GM18907 (cell line): ENCODE results near the gene CLSTN1.

ENCODE experiments used
- ATAC-seq: cut with Tn5 transposase; IDR thresholded peaks from one replicate; pipeline ENCODE4 v1.9.1; 2021; ENCODE audit warnings: mild to moderate bottlenecking, moderate library complexity; ENCODE audit not compliant: unreplicated experiment

The CLSTN1 gene

DNA sequence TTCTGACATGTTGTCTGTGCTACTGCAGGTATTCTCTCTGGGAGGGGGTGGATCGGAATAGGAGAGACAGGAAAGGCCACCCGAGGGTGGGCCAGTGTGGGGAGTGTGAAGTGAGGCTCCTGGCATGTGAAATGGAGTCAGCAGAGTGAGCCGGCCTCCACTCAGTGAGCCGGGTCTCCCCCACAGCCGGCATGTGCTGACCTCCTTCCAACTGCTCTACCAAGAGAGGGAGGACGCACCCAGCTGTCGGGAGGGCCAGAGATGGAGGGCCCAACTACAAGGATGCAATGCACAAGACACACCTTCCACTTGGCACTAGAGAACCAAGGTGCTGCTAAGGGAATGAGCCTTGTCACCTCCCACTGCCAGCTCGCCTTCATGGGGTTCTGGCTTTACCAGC, 28.2 kb upstream of the CLSTN1 start:
- no peak for ATAC-seq

DNA sequence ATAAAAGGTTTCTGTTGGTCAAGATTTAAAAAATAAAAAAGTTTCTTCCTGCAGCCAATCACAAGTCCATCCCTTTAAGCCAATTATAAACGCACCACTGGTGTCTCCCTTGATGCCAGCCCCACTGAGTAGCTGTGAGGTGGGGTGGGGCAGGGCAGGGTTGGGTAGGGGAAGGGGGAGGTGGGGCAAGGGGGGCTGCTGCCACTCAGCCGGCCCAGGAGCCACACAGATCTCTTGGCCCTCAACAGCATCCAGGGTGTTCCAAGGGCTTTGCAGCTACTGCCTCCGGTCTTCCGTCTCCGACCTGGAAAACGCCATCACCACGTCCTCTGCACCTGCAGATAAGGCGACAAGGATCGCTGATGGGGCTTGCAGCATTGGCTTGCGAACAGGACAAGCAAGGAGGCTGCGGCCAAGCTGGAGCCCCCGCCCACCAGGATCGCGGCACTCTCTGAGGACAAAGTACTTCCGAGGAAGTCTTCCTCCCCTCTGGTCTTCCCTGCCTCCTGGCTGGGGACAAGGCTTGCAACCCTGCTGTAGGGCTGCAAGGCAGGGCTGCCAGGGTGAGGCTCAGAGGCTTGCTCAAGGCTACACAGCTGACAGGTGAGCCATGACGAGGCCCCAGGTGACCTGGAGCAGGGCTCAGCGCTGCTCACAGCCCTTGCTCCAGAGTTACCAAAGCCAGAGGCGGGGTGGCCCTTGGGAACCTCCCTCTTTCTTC, 26.8 kb upstream of the CLSTN1 start:
- ATAC-seq: no peak

DNA sequence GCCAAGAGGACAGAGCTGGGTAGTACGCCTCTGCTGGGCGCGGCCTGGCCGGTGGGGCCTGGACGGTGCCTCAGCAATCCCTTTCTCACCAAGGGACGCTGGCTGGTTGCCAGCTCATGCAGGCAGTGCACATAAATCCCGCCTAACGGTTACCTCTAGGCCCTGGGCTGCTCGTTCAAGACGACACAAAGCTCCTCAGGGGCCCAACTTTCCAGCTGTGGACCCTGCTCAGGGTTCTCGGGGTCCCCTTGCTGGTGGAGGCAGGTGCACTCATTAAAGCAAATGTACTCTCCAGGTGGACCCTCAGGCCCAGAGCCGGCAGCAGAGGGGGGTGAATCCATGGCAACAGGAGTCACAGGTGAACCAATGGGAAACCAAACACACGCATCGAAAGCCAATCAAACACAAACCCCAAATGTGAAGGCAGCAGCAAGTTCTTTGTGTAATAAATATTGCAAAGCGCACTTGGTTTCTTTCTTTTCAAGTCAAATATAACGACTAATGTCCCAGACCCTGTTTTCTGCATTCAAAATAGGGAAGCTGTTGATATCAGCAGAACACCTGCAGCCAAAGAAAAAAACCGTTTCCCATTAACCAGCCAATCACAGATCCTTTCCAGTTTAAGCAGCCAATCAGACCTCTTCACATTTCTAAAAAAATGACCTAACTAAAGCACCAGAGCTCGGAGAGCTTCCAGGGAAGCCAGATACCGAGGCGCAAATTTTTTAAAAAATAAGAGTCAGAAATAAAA, 26.1 kb upstream of the CLSTN1 start:
- ATAC-seq: no peak

DNA sequence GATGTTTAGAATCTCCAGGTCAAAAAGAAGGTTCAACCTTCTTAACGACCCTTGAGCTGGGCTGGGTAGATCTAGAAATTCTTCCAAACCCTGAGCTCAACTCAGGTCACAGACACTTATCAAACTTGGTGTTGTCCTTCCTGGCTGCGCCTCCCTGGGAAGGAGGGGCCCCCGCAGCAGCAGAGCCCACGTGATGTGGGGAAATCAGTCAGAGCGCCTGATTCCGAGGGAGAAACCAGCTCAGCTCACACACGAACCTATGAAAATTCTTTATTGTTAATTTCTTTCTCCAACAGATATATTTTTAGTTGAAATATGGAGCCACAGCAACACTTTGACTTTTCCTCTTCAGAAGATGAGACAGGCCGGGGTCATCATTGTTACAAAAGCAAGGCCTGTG, 24.3 kb upstream of the CLSTN1 start:
- ATAC-seq: no peak

DNA sequence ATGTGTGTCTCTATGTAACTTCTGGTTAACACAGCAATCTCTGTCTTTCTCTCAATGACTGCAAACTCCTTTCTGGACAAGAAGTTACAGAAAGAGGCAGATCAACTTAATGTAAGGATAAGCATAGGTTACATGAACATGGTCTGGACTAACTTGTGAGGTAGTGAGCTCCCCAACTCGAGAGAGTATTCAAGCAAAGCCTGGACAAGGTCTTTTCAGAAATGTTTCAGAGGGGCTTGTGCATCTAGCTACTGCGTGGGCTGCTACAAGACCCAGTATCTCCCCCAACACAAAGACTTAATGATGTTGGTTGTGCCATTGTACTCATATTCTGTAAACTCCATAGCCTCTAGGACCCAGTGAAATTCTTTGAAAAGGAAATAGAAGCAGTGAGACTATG, 23.5 kb upstream of the CLSTN1 start:
- ATAC-seq: no peak

DNA sequence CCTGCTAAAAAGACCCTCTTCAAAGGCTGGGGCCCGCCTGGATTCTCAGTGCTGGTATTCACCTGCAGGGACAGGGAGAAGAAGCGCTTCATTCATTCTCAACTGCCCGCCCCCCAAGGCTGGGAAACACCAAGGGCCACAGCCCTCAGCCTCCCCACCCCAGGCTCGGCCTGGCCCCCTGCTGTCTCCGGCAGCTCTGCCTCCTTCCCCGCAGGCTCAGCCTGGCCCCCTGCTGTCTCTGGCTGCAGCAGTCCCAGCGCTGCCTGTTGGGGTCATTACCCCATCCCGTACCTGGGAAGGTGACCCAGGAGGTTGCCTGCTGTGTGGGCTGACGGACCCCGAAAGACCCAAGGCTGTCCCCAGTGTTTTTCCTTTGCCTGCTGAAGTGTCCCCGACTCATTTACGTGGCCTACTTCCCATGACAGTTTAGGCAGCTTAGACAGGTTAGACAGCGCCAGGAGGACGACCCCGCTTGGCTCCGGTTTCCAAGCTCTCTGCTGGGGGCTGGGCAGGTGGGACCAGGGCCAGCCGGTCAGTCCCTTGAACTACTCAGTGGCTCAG, 22.9 kb upstream of the CLSTN1 start:
- no peak for ATAC-seq

DNA sequence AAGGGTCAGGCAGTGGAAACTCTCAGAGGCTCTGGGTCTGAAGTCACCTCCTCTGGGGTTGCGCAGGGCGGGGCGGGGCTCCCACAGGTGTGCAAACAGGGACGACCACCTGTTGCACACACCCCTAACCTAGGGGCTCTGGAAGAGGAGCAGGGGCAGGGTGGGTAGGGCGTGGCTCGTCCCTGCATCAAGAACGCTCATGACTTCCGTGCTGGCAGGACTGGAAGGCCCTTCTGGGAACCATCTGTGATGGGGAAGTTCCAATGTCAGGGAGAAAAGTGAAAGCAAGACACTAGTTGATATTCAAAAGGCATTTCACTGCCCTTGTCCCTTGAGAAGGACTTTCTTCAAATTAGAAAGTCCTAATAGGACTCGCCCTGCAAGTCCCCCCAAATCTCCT, 22.1 kb upstream of the CLSTN1 start:
- no peak for ATAC-seq

DNA sequence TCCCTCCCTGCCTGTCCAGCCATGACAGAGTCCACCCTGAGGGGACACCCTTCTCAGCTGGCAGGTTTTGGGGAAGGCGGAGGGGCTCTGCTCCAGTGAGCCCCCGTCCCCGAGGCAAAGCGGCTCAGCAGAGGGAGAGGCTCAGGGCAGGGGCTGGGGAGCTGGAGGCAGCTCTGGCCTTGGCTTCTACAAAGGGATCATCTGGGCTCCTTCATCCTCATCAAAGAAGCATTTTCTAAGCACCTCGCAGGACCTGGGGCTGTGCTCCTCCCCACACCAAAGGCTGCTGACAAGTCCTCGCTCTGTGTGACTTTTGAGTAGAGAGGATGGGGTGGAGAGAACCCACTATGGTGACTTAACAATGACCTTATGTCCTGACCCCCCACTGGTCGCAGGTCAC, 21.0 kb upstream of the CLSTN1 start:
- no peak for ATAC-seq

DNA sequence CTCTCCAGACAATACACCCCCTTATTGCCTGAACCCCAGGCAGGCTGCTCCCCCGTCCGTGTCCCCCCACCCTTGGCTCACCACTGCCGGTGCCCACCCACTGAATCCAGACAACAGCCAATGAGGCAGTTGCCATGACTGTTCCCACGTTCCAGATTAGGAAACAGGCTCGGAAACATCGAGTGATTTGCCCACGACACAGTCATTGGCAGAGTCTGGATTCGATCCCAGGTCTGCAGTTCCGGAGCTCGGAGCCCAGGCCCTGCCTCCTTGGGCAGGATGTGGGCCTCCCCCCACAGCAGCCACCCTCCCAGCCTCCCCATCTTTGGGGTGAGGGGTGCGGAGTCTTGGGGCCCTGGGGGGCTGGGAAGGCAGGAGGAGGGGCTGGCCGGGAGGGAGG, 20.3 kb upstream of the CLSTN1 start:
- no peak for ATAC-seq

DNA sequence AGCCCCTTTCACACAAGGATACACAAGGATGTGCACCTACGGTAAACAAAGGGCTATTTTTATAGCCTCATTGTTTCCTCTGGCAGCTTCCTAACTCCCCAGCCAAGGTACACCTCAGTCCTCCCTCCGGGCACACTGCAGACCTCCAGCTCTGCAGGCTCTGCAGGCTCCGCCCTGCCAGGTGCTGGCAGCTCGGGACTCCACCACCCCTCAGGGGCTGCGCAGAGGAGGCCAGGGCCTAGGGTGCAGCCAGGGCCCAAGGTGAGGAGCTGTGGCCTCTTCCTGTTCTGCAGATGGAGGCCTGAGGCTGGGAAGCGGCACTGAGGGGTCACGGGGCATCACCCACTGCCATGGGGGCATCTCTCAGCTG, 19.8 kb upstream of the CLSTN1 start:
- ATAC-seq: no peak

DNA sequence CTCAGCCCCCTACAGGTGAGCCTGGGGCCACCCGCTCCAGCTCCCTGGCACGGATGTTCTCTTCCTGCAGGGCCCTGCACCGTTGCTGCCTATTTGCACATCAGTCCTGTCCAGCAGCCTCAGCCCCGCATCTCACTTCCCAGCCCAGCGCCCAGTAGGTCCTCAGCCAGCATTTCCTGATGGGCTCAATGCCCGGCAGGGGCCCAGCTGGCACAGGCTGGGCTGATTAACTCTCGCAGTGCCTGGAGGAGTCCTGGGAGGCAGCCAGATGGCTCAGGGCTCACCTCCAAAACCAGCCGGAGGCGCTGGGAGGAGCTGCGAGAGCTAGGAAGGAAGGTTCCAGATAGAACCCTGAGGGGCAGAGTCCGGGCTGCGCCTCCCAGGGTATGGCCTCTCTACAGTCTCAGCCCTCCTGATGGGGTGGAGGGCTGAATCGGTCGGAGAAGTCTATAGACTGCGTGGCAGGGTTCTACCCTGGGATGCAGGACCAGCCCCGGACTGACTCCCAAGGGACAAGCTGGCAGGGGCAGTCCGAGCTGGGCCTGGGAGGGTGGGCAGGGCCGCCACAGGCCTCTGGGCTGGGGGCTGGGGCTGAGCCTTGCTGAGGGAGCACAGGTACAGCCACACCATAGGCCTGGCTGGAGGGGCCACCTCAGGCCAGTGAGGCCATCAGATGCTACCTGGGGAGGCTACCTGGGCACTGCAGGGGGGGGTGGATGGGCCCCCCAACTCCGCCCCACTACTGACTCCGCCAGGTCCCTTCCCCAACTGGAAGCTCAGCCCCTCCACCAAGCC, 19.2 kb upstream of the CLSTN1 start:
- ATAC-seq: no peak

DNA sequence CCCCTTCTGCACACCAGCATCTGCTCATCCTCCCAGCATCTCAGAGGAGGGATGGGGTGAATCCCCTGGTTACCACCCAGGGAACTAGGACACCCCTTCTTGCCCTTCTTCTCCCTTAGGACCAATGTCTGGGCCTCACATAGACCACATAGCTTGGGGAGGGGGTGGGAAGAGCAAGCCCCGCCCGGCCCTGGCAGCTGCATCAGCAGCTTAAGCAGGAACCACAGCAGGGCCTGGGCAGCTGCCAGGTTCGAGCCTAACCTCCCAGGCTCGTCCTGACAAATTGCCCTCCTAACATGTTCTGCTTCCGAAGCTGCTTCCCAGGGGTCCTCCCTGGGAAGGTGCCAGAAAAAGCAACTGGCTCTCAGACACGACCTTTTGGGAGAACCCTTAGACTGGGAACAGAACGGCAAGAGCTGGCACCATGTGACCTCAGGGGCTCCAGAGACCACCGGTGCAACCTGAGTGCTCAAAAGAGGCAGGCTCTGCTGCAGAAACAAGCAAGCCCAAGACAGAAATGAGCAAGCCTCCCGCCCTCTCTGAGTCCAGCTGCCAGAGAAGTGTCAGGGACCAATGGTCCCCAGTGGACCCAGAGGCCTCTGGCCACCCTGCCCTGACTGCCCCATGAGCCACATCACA, 18.4 kb upstream of the CLSTN1 start:
- ATAC-seq: no peak

DNA sequence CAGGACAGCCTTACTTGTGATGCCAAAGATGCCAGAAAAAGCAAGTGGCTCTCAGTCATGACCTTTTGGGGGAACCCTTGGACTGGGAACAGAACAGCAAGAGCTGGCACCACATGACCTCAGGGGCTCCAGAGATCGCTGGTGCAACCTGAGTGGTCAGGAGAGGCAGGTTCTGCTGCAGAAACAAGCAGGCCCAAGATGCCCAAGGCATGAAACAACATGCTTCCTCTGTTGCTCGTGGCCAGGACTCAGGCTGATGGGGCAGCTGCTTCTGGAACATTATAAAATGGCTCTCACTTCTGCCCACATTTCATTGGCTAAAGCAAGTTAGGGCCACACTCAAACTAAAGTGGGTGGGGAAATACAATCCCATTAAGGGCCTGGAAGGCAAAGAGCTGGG, 17.7 kb upstream of the CLSTN1 start:
- no peak for ATAC-seq

DNA sequence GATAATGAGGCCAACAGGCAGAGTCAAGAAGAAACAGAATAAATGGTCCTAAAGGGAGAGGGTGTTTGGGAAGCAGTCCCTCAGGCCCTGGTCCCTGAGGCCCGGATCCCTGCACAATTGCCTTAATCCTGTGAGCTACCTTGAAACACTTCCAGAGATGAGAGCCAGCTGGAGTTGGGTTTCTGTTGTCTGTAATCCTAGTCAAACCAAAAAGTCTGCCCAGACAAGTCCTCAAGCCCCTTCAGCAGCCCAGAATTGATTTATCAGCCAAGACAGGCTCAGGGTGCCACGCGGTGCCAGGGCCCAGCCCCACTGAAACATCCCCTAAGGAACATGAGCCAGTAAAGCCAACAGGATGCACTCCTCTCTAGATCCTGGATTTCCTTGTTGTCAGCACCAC, 16.4 kb upstream of the CLSTN1 start:
- no peak for ATAC-seq

DNA sequence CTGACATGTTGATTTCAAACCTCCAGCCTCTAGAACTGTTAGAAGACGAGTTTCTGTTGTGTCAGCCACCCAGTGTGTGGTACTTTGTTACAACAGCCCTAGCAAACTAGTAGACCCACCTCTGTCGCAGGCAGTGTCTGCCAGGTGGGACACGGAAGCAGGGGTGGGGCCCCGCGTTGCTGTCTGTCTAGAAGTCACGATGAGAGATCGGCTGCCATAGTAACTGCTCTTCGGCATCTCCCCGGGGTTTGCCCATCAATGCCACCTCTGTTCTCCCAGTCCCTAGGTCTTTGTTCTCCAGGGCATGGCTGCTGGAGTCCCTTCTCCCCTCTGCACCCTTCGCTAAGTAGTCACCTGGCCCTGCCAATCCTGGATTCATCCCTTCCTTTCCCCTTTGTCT, 15.2 kb upstream of the CLSTN1 start:
- no peak for ATAC-seq

DNA sequence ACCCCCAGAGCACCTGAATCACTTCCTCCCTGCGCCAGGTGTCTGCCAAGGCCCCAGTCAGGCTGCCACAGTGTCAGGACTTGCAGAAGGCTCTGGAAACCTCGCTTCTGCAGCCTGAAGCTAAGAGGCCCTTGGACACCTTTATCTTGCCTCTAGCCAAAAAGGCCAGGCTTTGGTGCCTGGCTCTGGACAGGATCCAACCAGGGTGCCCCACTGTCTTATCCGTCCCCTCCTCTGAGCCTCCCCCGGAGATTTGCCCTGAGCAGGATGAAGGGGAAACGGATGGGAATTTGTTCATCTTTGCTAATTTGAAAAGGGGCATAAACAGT, 12.8 kb upstream of the CLSTN1 start:
- no peak for ATAC-seq

DNA sequence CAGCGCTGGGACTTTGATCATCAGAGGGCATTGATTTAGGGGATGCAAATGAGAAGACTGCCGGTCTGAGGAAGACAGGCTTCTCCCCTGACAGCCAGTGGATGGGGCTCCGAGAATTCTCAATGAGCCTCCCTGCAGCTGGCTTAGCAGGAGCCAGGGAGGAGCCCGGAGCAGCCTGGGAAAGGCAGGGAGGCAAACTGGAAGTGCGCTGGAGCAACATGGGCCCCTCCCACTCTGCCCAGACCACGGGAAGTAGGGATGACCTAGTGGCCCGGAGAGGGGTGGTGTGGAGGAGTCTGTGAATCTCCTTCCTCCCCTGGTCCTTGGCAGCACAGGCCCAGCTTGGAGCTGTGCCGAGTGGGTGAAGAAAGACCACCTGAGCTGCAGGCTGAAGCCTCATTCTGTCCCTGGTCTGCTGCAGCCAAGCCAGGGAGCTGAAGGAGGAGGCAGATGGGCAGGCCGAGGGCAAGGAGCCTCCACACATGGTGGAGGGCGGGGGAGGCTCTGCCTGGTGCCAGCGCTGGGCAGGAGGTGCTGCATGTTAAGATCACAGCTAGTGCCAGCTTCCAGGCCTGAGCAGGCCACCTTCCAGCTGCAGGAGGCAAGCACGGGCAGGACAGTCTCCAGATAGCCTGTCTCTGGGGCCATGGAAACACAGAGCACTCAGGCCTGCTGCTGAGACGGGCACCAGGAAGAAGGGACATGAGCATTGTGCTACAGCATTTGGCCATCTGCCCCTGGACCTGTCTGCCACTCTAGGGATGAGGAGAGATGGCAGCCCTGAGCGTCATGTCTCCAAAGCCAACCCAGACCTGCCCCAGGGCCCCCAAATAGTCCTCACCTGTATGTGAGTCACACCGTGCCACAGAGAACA, 12.2 kb upstream of the CLSTN1 start:
- no peak for ATAC-seq

DNA sequence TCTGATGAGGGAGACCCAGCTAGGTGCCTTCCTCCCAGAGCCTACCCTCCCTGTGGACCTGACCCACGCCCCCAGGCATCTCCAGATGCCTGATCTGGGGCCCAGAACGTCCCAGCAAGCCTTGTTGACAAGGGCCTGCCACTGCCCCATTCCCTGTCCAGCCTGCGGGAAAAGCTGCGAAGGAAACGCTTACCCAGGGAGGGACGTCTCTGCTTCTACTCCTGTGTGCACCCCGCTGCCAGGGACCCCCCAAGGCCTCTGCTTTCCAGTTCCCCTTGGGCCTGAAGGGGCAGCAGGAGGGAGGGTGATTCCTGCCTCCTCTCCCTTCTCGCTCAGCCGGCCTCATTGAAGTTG, 11.6 kb upstream of the CLSTN1 start:
- ATAC-seq: no peak

DNA sequence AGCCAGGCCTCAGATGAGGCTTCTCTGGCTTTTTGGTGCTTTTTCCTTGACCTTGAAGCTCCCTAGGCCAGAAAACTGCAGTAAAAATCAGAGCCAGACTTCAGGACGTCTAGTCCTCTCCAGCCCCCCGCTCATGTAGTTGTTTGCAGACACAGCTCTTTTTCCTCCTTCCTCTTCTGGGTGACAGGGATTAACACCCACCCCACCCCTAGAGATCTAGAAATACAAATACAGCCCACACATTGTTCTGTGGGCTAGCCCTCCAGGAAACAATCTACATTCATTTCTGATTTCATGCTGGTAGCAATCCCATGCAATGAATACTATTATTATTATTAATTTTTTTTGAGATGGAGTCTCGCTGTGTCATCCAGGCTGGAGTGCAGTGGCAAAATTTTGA, 9.9 kb upstream of the CLSTN1 start:
- ATAC-seq: no peak

DNA sequence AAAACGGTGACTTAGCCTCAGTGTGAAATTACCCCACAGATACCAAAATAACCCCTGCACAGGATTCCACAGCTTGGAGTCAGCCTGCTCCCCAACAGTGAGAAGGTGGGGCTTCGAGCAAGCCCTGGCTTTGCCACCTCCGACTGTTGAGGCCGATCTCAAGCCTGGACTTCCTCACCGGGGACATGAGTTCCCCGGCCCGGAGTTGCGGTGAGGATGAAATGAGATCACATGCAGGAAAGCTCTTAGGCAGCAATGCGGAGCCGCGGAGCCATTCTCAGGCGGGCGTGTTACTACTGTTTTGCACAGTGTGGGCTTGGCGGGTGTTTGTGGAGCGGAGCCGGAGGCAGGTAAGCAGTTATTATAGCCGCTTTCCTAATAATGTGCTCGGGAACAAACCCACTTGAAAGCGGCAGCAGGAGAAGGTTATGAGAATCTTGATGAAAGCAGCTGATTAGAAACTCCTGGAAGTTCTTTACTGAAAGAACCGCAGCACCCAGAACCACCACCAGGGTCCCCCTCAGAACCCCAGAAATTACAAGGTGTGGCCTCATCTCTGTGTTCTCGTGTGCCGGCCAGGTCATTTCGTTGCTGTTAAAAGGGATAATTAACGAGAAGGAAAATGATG, 3.9 kb upstream of the CLSTN1 start:
- ATAC-seq: no peak
